LNCAP (cell line): ENCODE data around the gene TJP3.

Experiments
- TF ChIP-seq, protein P1 (sequence below): fragments of 450-650 bp; IDR thresholded peaks from 2 replicates; pipeline ENCODE4 v1.5.1; 2017; ENCODE audit warnings: mild to moderate bottlenecking

Gene TJP3

DNA sequence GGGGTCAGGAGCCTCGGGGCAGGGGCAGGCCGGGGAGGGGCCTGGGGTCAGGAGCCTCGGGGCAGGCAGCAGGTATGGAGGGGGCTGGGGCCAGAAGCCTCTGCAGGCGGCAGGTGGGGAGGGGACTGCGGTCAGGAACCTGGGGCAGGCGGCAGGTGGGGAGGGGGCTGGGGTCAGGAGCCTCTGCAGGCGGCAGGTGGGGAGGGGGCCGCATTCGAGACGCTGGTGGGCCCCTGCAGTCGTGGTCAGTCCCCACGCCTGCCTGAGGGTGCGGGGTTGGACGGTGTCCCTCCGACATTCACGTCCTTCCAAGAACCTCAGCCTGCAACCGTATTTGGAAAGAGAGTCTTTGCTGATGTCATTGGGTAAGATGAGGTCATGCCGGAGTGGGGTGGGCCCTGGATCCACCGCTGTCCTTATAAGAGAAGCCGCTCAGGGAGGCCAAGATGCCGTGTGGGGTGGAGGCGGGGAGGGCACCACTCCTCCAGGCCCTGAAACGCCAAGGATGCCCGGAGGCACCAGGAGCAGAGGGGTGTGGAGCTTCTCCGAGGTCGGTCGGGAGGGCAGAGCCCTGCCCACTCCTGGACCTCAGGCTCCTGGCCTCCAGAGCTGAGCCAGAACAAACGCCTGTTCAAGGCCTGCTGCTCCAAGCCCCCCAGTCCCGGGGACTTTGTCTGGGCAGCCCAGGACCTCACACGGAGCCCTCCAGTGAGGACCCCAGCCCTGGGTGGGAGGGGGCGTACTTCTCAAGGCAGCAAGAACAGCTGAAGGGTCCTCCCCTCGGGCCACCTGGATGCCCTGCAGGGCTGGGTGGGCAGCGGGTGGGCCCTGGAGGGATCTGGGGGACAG is 38.0 kb upstream of the TJP3 start:
- TF ChIP-seq, protein P1, sequence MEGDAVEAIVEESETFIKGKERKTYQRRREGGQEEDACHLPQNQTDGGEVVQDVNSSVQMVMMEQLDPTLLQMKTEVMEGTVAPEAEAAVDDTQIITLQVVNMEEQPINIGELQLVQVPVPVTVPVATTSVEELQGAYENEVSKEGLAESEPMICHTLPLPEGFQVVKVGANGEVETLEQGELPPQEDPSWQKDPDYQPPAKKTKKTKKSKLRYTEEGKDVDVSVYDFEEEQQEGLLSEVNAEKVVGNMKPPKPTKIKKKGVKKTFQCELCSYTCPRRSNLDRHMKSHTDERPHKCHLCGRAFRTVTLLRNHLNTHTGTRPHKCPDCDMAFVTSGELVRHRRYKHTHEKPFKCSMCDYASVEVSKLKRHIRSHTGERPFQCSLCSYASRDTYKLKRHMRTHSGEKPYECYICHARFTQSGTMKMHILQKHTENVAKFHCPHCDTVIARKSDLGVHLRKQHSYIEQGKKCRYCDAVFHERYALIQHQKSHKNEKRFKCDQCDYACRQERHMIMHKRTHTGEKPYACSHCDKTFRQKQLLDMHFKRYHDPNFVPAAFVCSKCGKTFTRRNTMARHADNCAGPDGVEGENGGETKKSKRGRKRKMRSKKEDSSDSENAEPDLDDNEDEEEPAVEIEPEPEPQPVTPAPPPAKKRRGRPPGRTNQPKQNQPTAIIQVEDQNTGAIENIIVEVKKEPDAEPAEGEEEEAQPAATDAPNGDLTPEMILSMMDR: no peak

GRCh38 chr19:3670796-3671679 is 37.1 kb upstream of the TJP3 start:
- TF ChIP-seq, protein P1: no peak

- TF ChIP-seq, protein P1: no peak
Measured at GRCh38 chr19:3671680-3672574, 36.3 kb upstream of the TJP3 start.

DNA sequence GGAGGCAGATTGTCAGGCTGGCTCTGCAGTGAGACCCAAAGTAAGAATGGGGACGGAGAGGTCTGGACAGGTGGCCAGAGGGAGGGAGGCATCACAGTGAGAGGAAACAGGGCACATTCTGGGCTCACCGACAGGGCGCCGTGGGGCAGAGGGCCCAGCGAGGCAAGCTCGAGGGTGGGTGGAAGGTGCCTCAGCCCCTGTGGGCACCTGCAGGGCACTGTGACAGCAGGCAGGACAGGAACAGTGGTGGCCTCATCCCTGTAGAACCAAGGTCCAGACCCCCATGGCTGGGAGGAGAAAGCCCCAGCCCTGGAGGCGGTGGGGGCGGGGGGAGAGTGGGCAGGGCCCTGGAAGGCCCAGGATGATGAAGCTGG is 35.6 kb upstream of the TJP3 start:
- TF ChIP-seq, protein P1: no peak

GRCh38 chr19:3672993-3673392 is 35.2 kb upstream of the TJP3 start:
- TF ChIP-seq, protein P1: no peak

GRCh38 chr19:3673506-3674439 is 34.4 kb upstream of the TJP3 start:
- TF ChIP-seq, protein P1: no peak
